NCI-H2196 treated with DMSO at 0.1 percent for 48 hours (cell line): ENCODE data around the gene CDNF.

Source experiments
- DNase-seq: peaks from one replicate; lab custom pipeline; 2025; ENCODE audit not compliant: unreplicated experiment; lab: John Stamatoyannopoulos, UW

CDNF gene

GRCh38 chr10:14800397-14800796, 37.4 kb downstream of the CDNF start:
- DNase-seq: no peak

DNA sequence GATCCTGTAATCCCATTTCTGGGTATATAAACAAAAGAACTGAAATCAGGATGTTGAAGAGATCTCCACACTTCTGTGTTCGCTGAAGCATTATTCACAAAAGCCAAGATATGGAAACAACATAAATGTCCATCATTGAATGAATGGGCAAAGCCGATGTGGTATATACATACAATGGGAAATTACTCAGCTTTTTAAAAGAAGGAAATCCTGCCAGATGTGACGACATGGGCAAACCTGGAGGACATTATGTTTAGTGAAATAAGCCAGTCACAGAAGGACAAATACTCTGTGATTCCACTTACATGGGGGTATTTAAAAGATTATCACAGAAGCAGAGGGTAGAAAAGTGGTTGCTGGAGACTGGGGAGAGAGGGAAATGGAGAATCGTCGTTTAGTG, 39.2 kb downstream of the CDNF start:
- no peak for DNase-seq

GRCh38 chr10:14787938-14788337, 49.9 kb downstream of the CDNF start:
- DNase-seq: no peak

DNA sequence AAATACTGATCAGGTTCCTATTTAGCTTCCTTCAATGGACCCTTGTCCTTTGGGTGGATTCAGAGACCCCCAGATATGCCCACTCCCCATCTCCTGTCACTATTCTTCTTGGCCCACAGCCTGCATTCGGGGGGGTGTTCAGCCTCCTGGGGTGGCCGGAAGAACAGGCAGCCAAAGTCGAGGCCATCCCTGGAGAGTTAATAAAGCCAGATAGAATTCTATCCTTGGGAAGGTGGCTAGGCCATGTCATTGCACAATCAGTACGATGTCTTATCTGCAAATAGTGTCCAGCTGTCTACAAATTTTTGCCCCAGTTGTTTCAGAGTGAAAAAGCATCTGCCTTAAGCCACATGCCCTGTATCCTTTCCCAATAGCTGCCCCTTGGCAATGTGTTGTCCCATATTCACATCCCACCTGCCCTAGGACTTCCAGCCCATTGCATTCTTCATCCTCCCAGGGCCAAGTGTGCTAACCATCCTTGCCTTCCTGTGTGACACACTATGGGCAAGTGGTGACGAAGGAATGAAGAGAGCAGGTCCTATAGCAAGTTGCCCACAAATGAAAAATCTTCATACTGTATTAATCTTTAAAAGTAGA, 53.3 kb downstream of the CDNF start:
- no peak for DNase-seq

- DNase-seq: no peak
These were observed 55.0 kb downstream of the CDNF start for GRCh38 chr10:14782691-14783363.

- no peak for DNase-seq
These were observed 56.1 kb downstream of the CDNF start for GRCh38 chr10:14781763-14782162.

DNA sequence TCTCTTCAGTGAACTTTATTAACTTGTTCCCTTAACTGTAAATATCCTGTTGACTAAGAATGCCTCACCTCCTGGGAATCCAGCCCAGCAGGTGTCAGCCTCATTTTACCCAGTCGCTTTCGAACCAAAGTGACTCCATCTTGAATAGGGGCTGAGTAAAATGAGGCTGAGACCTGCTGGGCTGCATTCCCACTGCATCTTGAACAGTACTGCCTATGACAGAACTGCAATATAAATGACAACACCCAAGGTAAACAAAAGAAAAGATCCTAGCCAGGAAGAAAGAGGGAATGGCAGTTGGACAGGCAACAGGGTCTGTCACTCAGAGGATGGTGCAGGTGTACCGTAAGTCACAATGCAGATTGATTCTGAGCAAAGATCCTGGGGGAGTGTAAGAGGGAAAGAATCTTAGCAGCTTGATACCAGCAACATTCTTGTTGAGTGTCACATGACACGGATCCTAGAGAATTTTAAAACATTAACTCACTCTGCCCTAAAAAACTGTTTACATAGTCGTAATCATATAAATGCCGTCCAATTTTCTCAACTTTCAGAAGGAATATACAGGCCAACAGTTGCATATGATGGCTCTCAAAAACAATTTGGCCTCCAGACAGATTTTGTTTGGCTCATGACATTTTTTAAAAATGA, 58.7 kb downstream of the CDNF start:
- no peak for DNase-seq

- no peak for DNase-seq
These were observed 61.3 kb downstream of the CDNF start for GRCh38 chr10:14776546-14776945.

DNA sequence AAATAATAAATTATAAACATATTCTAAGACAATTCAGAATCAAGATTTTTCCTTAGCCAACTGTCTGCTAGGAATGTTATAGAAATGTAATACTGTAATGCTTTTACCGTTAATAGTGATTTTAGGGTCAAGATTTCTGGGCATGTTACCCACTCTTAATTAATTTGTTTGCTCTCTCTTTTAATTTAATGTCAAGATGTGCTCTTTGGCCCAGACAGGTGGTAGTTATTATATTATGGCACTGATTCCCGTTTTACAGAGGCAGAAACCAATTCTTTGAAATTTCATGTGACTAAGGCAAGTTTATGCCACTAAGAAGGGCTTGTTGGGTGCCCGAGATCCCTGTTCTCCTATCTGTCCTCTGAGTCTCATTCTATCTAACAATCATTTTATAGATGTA, 62.2 kb downstream of the CDNF start:
- DNase-seq: no peak

DNA sequence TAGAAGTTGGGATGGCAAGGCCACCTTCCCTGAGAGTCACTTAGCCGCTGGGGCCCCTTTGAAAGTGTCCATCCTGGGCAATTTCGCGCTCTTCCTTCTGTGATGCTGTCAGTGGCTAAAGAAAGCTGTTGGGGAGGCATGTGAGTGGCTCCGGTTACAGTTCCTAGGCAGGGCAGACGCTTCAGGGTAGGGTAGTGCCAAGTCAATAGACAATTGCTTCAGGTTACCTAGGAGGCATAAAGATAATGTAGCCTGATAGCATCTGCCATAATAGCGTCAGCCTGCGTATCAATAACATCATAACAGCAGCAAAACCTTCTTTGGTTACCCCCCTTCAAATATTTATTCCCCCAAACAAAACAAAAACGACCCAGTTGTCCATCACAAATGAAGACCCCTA, 63.0 kb downstream of the CDNF start, which contains the start of gene FAM107B:
Gene FAM107B (minus strand): TSS at position 101 of the 400 bp plus-strand sequence. CDS start 234 bp downstream, outside the sequence.
- no peak for DNase-seq

DNA sequence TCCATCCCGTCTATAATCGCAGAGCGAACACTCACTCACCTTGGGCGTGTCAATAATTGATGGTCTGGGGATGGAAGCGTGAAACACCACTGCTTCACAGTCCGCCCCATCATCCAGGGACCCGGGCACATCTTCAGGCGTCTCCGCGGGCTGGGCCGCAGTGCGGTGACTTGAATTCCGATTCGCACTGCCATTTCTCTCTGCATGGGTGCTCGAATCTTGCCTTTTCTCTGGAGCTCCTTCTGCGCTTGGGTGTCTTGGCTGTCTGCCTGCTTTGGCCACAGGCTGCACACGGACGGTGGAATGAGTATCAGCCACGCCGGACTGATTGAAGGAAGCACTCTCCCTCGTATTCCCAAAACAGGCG, 63.6 kb downstream of the CDNF start:
- DNase-seq: no peak

DNA sequence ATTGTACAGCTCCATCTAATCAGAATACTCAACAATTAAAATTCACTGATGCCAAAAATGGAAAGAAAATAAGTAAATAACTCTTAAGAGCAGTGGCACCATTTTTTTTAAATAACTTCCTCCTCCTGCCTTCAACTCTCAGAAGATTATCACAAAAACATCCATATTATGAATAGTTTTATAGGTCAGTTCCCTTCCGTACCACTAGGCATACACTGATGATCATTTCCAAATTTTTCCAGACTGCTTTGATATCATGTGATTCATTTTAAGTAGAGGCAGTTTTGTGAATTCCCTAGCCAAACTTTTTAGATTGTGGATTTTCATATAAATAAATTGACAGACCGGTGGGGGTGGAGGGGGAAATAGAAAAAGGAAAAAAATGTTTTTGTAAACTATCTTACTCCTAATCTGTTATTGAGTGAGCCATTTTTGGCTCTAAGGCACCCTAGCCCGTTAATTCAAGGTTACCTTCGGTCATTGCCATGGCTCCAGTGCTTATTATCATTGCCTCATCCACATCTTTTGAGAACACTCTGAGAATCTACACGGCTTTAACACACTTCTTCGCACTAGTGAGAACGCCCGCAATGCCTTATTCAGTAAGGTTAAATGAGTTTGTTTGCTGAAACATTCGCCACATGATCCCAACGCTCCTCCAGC, 64.2 kb downstream of the CDNF start:
- DNase-seq: no peak

DNA sequence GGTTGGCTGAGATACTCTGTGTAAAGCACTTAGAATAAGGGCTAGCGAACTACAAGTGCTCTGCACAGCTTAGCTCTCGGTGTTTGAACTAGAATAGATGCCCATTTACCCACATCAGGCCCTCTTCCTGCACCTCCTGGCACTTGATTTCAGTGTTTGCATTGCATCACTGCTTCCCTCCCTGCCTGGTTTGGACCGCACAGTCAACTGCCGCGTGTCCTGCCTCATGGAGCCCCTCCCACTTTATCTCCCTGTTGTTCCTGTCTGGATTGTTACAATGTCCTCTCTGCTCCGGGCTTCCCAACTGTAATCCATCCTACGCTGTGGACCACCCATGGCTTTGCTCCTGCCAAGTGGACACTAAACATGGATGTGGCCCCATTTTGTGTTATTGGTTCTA, 65.4 kb downstream of the CDNF start:
- DNase-seq: no peak

GRCh38 chr10:14770927-14771326, 66.9 kb downstream of the CDNF start:
- DNase-seq: no peak
